ENCODE measurements around the gene OR1B1. TPM values are rescaled to one million over a fixed set of nuclear protein-coding genes. Genes with fewer than 3 reads are reported as not detected.
A peak's percentile ranks its signal among the peaks of the same experiment; 100 is the strongest.

The OR1B1 gene
- total RNA-seq, 4 donors from 2014 or later, result 0.41 TPM; not detected in 3

DNA sequence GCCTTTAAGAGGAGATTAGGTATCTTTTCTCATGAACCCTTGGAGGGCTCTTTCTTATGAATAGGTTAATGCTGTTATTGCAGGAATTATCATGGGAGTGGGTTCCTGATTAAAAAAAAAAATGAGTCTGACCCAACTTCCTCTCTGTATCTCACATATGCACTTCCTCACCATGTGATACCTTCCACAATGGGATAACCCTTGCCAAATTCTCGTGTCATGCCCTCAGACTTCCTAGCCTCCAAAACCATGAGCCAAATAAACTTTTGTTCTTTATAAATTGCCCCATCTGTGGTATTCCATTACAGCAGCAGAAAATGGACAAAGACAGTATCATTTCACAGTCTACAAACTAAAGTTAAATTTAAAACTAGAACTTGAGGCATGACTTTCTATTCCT lies 1.0 kb downstream of the OR1B1 start:
- no peak for TF ChIP-seq POLR2A (IDR thresholded peaks at IDR 0.05)
- no peak overlapping the region for H3K27ac ChIP-seq
- H3K4me3 ChIP-seq, result no peak overlapping the region
- intact Hi-C loops (cut with DNase I; ENCODE audit: low total_unique reads), result no loop called here
- no peaks in the 10 kb centered on the region for H3K9me3 ChIP-seq
- no peaks in the 10 kb centered on the region for H3K27me3 ChIP-seq
- H3K36me3 ChIP-seq, result no peaks in the 10 kb centered on the region
- no peaks in the 10 kb centered on the region for H3K4me1 ChIP-seq
- peak in 1 of 2 donors; percentile 16 for DNase-seq

DNA sequence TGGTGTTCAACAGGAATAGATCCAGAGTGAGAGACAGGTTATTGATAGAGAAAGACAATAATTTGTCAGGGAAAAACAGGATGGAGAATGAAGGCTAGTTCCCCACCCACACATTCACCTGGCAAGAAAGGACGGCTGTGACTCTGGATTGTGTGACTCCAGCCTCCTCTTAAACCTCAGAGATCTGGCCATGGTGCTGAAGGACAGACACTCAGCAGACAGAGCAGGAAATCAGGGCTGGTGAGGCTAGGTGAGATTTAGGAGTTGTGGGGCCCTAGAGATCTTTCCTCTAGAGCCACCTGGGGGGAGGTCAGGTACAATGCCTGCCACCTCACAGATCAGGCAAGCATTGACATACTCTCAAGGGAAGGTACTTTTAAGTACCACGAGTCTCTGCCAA lies 15.2 kb downstream of the OR1B1 start:
- DNase-seq, result no peak
- Histone ChIP-seq H3K27me3 (no peaks in the 10 kb centered on the region), H3K4me3 (no peak overlapping the region), H3K27ac (no peak overlapping the region), H3K36me3 (no peaks in the 10 kb centered on the region), H3K9me3 (no peaks in the 10 kb centered on the region), H3K4me1 (no peaks in the 10 kb centered on the region)
- TF ChIP-seq POLR2A (IDR thresholded peaks at IDR 0.05), result no peak
- TF ChIP-seq, protein P1, sequence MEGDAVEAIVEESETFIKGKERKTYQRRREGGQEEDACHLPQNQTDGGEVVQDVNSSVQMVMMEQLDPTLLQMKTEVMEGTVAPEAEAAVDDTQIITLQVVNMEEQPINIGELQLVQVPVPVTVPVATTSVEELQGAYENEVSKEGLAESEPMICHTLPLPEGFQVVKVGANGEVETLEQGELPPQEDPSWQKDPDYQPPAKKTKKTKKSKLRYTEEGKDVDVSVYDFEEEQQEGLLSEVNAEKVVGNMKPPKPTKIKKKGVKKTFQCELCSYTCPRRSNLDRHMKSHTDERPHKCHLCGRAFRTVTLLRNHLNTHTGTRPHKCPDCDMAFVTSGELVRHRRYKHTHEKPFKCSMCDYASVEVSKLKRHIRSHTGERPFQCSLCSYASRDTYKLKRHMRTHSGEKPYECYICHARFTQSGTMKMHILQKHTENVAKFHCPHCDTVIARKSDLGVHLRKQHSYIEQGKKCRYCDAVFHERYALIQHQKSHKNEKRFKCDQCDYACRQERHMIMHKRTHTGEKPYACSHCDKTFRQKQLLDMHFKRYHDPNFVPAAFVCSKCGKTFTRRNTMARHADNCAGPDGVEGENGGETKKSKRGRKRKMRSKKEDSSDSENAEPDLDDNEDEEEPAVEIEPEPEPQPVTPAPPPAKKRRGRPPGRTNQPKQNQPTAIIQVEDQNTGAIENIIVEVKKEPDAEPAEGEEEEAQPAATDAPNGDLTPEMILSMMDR (IDR thresholded peaks at IDR 0.05), result no peak
- intact Hi-C loops (cut with DNase I; ENCODE audit: low total_unique reads), result no loop called here

DNA sequence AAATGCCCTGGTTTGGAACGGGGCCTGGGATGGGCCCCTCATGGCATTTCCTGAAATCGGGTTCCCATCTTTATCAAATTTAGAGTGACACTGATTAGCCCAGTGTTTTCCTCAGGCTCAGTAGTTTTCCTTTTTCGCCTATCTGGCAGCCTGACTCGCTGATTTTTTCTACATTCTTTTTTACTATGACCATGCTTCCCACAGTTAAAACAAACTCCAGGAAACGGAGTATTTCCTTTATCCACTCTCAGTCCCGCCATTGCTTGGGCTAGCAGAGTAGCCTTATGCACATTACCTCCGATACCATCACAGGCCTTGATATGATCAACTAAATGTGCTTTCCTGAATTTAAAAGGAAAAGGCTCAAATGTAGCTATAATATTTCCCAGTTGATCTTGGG lies 37.4 kb downstream of the OR1B1 start:
- no peak overlapping the region for H3K27ac ChIP-seq
- no peaks in the 10 kb centered on the region for H3K27me3 ChIP-seq
- intact Hi-C loops (cut with DNase I; ENCODE audit: low total_unique reads), result no loop called here
- DNase-seq, result no peak
- H3K4me3 ChIP-seq, result no peak overlapping the region
- no peaks in the 10 kb centered on the region for H3K4me1 ChIP-seq
- H3K36me3 ChIP-seq, result no peaks in the 10 kb centered on the region
- TF ChIP-seq, protein P1 (IDR thresholded peaks at IDR 0.05), result no peak
- TF ChIP-seq POLR2A (IDR thresholded peaks at IDR 0.05), result no peak
- H3K9me3 ChIP-seq, result no peaks in the 10 kb centered on the region

DNA sequence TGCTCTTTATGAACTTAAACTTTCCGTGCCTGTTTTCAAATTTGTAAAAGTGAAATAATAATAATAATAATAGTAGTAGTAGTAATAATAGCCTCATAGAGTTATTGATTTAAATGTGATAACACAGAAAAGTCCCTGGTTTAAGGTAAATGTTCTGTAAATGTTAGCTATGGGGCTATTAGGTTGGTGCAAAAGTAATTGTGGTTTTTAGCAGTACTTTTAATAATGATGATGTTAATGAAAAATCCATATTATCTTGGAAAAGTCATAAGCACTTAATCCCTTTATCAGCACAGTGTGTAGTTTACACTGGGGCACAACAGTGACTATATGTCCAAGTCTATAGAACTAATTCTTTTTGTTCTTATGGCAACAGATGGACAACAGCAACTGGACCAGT lies 43.1 kb downstream of the OR1B1 start, which contains the start of gene OR1Q1:
Gene OR1Q1, plus strand, starts transcription at position 377 of the 400 bp plus-strand sequence. Its CDS starts 0 bp downstream, at position 377.
- Histone ChIP-seq H3K9me3 (no peaks in the 10 kb centered on the region), H3K27ac (no peak within 1 kb of the TSS), H3K36me3 (peaks cover 0 to 2% of the 10 kb centered on the region in 2 donors), H3K27me3 (no peaks in the 10 kb centered on the region), H3K4me1 (no peaks in the 10 kb centered on the region), H3K4me3 (no peak within 1 kb of the TSS)
- intact Hi-C loops (cut with DNase I; ENCODE audit: low total_unique reads), result no loop called here
- TF ChIP-seq POLR2A (IDR thresholded peaks at IDR 0.05), result no peak
- TF ChIP-seq, protein P1 (IDR thresholded peaks at IDR 0.05), result no peak
- DNase-seq, result no peak

DNA sequence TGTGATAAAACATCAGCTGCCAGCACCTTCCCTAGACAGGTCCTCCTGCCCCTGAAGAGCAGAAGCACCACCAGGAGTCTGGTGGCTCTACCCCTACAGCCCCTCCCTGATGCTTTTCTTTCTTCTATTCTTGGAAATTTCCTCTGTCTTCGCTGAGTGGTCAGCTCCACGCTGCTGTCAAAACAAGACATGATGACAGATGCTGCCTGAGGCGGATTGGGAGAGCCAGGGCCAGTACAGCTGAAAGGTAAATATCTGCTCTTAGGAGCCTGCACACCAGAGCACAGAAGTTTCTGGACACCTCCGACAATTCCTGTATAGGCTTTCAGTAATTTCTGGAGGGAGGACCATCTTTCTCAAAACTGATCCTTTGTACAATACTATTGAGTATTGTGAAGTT lies 47.6 kb downstream of the OR1B1 start:
- H3K27ac ChIP-seq, result no peak overlapping the region
- no peaks in the 10 kb centered on the region for H3K27me3 ChIP-seq
- no peak for DNase-seq
- peaks cover 0 to 2% of the 10 kb centered on the region in 2 donors for H3K36me3 ChIP-seq
- no peaks in the 10 kb centered on the region for H3K9me3 ChIP-seq
- intact Hi-C loops (cut with DNase I; ENCODE audit: low total_unique reads), result no loop called here
- H3K4me1 ChIP-seq, result no peaks in the 10 kb centered on the region
- no peak overlapping the region for H3K4me3 ChIP-seq
- TF ChIP-seq, protein P1 (IDR thresholded peaks at IDR 0.05), result no peak
- no peak for TF ChIP-seq POLR2A (IDR thresholded peaks at IDR 0.05)

DNA sequence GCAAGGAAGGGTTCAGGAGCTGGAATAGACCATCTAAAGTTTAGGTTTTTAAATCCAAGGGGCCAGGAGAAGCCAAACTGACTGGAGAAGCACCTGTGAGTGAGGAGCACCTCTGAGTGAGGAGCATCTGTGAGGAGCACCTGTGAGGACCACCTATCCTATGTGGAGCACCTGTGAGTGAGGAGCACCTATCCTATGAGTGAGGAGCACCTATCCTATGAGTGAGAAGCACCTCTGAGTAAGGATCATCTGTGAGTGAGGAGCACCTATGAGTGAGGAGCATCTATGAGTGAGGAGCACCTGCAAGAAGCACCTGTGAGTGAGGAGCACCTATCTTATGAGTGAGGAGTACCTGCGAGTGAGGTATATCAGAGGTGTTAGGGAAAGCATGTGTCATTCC lies 50.8 kb downstream of the OR1B1 start:
- intact Hi-C loops (cut with DNase I; ENCODE audit: low total_unique reads), result no loop called here
- no peaks in the 10 kb centered on the region for H3K4me1 ChIP-seq
- H3K4me3 ChIP-seq, result no peak overlapping the region
- no peak for TF ChIP-seq POLR2A (IDR thresholded peaks at IDR 0.05)
- TF ChIP-seq, protein P1 (IDR thresholded peaks at IDR 0.05), result no peak
- H3K27ac ChIP-seq, result no peak overlapping the region
- H3K9me3 ChIP-seq, result no peaks in the 10 kb centered on the region
- no peaks in the 10 kb centered on the region for H3K36me3 ChIP-seq
- H3K27me3 ChIP-seq, result no peaks in the 10 kb centered on the region
- no peak for DNase-seq
